ENCODE data around the gene SIRPG. TPM values are rescaled to one million over a fixed set of nuclear protein-coding genes. Genes with fewer than 3 reads are reported as not detected.
A peak's percentile ranks its signal among the peaks of the same experiment; 100 is the strongest.

The SIRPG gene
- total and polyA plus RNA-seq, 12 donors = 0.25 to 2.0 (median 0.55) TPM; not detected in 3

DNA sequence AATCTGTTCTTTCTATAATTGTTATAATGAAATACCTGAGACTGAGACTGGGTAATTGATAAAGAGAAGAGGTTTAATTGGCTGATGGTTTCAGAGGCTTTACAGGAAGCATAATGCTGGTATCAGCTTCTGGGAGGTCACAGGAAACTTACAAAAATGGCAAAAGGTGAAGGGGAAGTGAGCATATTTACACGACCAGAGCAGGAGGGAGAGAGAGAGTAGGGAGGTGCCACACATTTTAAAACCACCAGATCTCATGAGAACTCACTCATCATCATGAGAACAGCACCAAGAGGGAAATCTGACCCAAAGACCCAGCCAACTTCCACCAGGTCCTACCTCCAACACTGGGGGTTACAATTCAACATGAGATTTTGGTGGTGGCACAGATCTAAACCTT lies 35.1 kb downstream of the SIRPG start:
- 3 to 20% (median 8%) methylated on average over 1 of the region's 1 CpG for WGBS, 4 donors
- Histone ChIP-seq H3K4me3 (no peak overlapping the region), H3K27ac (no peak overlapping the region), H3K27me3 (no peaks in the 10 kb centered on the region), H3K4me1 (replicated peaks in 1 of 2) (no peaks in the 10 kb centered on the region), H3K36me3 (replicated peaks in 1 of 2) (no peaks in the 10 kb centered on the region), H3K9me3 (replicated peaks in 1 of 3) (no peaks in the 10 kb centered on the region)
- DNase-seq = no peak
- TF ChIP-seq POLR2A (IDR thresholded peaks at IDR 0.05) = no peak
- TF ChIP-seq, protein P1, sequence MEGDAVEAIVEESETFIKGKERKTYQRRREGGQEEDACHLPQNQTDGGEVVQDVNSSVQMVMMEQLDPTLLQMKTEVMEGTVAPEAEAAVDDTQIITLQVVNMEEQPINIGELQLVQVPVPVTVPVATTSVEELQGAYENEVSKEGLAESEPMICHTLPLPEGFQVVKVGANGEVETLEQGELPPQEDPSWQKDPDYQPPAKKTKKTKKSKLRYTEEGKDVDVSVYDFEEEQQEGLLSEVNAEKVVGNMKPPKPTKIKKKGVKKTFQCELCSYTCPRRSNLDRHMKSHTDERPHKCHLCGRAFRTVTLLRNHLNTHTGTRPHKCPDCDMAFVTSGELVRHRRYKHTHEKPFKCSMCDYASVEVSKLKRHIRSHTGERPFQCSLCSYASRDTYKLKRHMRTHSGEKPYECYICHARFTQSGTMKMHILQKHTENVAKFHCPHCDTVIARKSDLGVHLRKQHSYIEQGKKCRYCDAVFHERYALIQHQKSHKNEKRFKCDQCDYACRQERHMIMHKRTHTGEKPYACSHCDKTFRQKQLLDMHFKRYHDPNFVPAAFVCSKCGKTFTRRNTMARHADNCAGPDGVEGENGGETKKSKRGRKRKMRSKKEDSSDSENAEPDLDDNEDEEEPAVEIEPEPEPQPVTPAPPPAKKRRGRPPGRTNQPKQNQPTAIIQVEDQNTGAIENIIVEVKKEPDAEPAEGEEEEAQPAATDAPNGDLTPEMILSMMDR (IDR thresholded peaks at IDR 0.05) = no peak
- intact Hi-C loops (cut with DNase I) = no loop called here

DNA sequence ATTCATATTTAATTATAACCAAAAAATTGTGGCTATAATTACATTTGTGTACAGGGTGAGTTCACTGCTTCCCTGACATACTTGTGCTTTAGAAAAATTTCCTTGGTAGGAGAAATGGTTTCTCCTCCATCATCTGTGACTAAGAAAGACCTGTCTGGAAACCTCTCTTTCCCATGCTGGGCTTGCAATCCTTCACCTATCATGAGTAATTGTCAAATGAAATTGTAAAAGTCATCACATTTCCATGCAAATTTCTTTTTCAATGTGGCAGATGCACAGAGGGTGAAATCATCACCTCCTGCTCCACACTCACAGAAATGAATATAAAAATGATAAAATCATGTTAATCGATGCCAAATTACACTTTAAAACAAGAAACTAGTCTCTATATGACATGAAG lies 36.3 kb downstream of the SIRPG start:
- 62 to 69% (median 65%) methylated on average over 1 of the region's 1 CpG for WGBS, 4 donors

DNA sequence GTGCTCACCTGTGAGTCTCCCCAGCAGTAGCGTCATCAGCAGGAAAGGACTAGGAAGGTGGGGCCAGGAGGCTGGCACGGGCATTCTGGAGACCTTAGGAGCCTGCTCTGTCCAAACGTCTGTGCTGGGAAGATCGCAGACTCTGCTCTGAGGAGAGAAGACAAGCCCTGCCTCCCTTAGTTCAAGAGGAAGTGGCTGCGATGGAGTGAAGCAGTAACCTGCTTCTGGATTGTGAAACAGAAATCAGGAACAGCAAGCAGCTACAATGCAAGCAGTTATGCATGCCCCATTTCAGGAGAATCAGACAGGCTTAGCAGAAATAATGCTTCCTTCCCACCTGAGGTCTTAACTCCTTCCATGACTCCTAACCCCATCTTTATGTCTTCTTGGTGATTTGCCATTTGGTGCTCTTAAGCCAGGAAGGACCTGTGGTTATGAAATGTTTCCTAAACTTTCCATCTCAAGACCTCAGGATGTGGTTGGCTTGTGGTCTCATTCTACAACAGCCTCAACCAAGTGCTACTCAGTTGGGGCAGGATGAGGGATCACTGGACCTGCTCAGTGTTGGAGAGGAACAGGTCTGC lies 37.6 kb downstream of the SIRPG start, which contains the start of gene SIRPB1:
SIRPB1 (minus strand) TSS at position 149 of the 584 bp plus-strand sequence; CDS start at position 84, 65 bp downstream.
- no peaks in the 10 kb centered on the region for H3K27me3 ChIP-seq
- no peaks in the 10 kb centered on the region for H3K4me1 ChIP-seq (replicated peaks in 1 of 2)
- TF ChIP-seq, protein P1 (IDR thresholded peaks at IDR 0.05) = no peak
- no peak for TF ChIP-seq POLR2A (IDR thresholded peaks at IDR 0.05)
- intact Hi-C loops (cut with DNase I) = no loop called here
- H3K36me3 ChIP-seq (replicated peaks in 1 of 2) = no peaks in the 10 kb centered on the region
- 37 to 63% (median 46%) methylated on average over 5 of the region's 5 CpGs for WGBS, 4 donors
- no peak within 1 kb of the TSS for H3K4me3 ChIP-seq
- H3K27ac ChIP-seq = no peak within 1 kb of the TSS
- DNase-seq = peak in 3 of 7 donors; percentile 10 to 29 (median 21)
- H3K9me3 ChIP-seq (replicated peaks in 1 of 3) = no peaks in the 10 kb centered on the region

More for the DNA sequence above, 36.3 kb downstream of the SIRPG start:
- Histone ChIP-seq H3K4me3 (no peak overlapping the region), H3K4me1 (replicated peaks in 1 of 2) (no peaks in the 10 kb centered on the region), H3K36me3 (replicated peaks in 1 of 2) (no peaks in the 10 kb centered on the region), H3K27me3 (no peaks in the 10 kb centered on the region), H3K27ac (no peak overlapping the region), H3K9me3 (replicated peaks in 1 of 3) (no peaks in the 10 kb centered on the region)
- TF ChIP-seq, protein P1 (IDR thresholded peaks at IDR 0.05) = no peak
- TF ChIP-seq POLR2A (IDR thresholded peaks at IDR 0.05) = no peak
- intact Hi-C loops (cut with DNase I) = no loop called here
- DNase-seq = no peak

DNA sequence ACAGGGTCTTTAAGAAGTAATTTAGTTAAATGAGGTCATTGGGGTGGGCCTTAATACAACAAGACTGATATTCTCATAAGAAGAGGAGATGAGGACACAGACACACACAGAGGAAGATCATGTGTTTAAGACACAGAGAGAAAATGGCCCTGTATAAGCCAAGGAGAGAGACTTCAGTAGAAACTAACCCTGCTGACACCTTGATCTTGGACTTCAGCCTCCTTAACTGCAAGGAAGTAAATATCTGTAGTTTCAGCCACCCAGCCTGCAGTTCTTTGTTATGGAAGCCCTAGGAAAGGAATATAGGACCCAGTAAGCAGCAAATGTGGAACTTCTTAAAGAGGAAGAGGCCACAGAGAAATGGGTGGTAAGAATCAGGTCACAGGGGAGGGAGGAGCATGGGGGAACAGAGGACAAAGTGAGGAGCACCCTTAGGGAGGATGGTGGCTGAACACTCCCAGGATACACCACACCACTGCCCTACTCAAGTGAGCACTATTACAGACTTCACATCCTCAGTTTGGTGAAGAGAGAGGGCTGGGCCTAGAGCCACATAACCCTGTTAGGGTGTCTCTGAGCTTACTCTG lies 38.5 kb downstream of the SIRPG start:
- H3K9me3 ChIP-seq (replicated peaks in 1 of 3) = no peaks in the 10 kb centered on the region
- intact Hi-C loops (cut with DNase I) = no loop called here
- no peak overlapping the region for H3K27ac ChIP-seq
- TF ChIP-seq, protein P1 (IDR thresholded peaks at IDR 0.05) = no peak
- no peak for TF ChIP-seq POLR2A (IDR thresholded peaks at IDR 0.05)
- H3K36me3 ChIP-seq (replicated peaks in 1 of 2) = no peaks in the 10 kb centered on the region
- no peak for DNase-seq
- H3K27me3 ChIP-seq = no peaks in the 10 kb centered on the region
- H3K4me3 ChIP-seq = no peak overlapping the region
- no peaks in the 10 kb centered on the region for H3K4me1 ChIP-seq (replicated peaks in 1 of 2)

All from adrenal gland (tissue), 12 donors.